GM19397 (cell line): ENCODE data around the gene CAMKK1.
A peak's percentile ranks its signal among the peaks of the same experiment; 100 is the strongest.

Source experiments
- ATAC-seq: cut with Tn5 transposase; IDR thresholded peaks from one replicate; pipeline ENCODE4 v1.9.1; 2021; ENCODE audit warnings: mild to moderate bottlenecking, moderate library complexity; ENCODE audit not compliant: unreplicated experiment

CAMKK1 gene

GRCh38 chr17:3897731-3898130 lies 4.9 kb upstream of the CAMKK1 start:
- ATAC-seq: no peak

GRCh38 chr17:3896968-3897235 lies 4.0 kb upstream of the CAMKK1 start:
- ATAC-seq: no peak

GRCh38 chr17:3896108-3896967 lies 3.5 kb upstream of the CAMKK1 start:
- ATAC-seq: no peak

- ATAC-seq: no peak
Measured at GRCh38 chr17:3895354-3895753, 2.5 kb upstream of the CAMKK1 start.

- no peak for ATAC-seq
Measured at GRCh38 chr17:3894911-3895343, 2.1 kb upstream of the CAMKK1 start.

- ATAC-seq: no peak
Measured at GRCh38 chr17:3894188-3894587, 1.3 kb upstream of the CAMKK1 start.

- no peak for ATAC-seq
Measured at GRCh38 chr17:3893720-3894116, 865 bp upstream of the CAMKK1 start.

- peak; percentile 7 for ATAC-seq
Measured at GRCh38 chr17:3892095-3892998, 506 bp downstream of the CAMKK1 start.

- ATAC-seq: no peak
Measured at GRCh38 chr17:3891626-3892094, 1.2 kb downstream of the CAMKK1 start.

- no peak for ATAC-seq
Measured at GRCh38 chr17:3890878-3891219, 2.0 kb downstream of the CAMKK1 start.

GRCh38 chr17:3890082-3890877 lies 2.6 kb downstream of the CAMKK1 start:
- ATAC-seq: no peak

- ATAC-seq: no peak
Measured at GRCh38 chr17:3889325-3890012, 3.4 kb downstream of the CAMKK1 start.

- no peak for ATAC-seq
Measured at GRCh38 chr17:3888343-3889171, 4.3 kb downstream of the CAMKK1 start.

GRCh38 chr17:3887804-3888203 lies 5.0 kb downstream of the CAMKK1 start:
- no peak for ATAC-seq

- no peak for ATAC-seq
Measured at GRCh38 chr17:3887394-3887793, 5.5 kb downstream of the CAMKK1 start.

- no peak for ATAC-seq
Measured at GRCh38 chr17:3886776-3887175, 6.1 kb downstream of the CAMKK1 start.

GRCh38 chr17:3885970-3886369 lies 6.9 kb downstream of the CAMKK1 start:
- no peak for ATAC-seq

- no peak for ATAC-seq
Measured at GRCh38 chr17:3885271-3885670, 7.6 kb downstream of the CAMKK1 start.

- ATAC-seq: no peak
Measured at GRCh38 chr17:3884188-3884587, 8.7 kb downstream of the CAMKK1 start.

GRCh38 chr17:3882276-3882675 lies 10.6 kb downstream of the CAMKK1 start:
- ATAC-seq: no peak
